SKM-1 (cell line): ENCODE measurements around the gene KCNJ16.

Source experiments
- DNase-seq: peaks from one replicate; lab custom pipeline; 2025; ENCODE audit not compliant: unreplicated experiment; lab: John Stamatoyannopoulos, UW

The KCNJ16 gene

GRCh38 chr17:70124723-70125122, 49.7 kb downstream of the KCNJ16 start:
- no peak for DNase-seq

DNA sequence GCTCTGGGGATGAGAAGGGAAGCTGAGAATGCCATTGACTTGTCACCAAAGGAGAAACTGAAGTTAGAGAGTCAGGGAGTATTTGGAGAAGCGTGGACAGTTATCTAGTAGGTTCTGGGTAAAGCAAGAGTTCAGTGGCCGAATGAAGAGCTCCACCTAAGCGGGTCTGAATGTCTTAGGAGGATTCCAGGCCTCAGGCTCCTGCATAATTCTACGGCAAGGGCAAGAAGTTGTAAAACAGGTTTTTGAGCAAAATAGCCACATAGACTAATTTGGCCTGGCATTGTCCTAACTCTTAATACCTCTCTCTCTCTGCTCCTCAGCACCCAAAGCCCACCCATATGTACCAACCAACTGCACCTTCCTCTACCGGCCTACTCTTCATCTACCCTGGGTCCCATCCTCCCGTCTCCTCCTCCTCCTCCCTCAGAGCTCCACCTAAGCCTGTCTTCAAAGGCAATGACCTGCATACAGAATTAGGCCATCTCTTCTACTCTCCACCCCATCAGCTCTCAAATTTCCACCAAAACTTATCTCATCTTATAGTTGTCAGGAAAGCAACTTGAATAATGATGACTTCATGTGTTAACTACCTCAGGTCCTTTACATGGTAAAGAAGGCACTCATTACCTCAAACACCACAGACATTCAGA, 52.3 kb downstream of the KCNJ16 start:
- DNase-seq = no peak

DNA sequence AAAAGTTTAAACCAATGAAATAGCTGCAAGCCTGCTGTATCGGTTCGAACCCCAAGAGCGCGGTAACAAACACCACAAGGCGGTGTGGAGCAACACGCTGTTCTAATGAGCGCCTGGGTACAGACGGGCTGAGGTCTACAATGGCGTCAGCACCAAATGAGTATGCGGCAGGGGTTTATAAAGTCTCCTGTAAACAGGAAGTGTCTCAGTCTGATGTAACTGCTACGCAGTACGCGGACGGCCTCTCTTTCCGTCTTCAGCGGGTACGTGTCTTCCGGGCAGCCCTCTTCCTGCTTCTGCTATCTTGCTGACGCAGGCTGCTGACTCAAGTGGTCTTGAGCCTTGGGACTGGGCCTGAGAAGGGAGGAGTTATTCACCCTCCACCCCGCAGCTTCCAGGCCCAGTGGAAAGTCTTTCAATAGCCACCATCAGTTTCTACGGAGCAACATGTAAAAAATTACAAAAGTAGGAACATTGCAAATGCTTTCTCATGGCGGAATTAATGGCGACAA, 53.8 kb downstream of the KCNJ16 start:
- no peak for DNase-seq

DNA sequence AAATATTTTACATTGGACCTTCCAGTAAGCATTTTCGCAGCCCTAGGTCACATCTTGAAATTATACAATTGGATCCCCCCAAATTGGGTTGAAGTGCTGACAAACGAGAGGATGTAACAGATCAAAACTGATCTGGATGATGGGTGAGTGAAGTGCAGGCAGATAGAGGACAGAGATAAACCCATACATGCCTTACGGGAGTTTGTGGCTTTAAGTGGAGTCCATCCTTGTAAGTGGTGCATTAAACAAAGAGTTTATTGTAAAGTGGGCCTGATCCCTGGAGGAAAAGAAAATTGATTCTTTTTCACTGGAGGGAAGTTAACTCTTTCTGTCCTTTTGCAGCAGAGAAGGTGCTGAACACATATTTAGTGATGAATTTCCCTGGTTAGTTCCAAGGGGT, 55.3 kb downstream of the KCNJ16 start:
- no peak for DNase-seq

DNA sequence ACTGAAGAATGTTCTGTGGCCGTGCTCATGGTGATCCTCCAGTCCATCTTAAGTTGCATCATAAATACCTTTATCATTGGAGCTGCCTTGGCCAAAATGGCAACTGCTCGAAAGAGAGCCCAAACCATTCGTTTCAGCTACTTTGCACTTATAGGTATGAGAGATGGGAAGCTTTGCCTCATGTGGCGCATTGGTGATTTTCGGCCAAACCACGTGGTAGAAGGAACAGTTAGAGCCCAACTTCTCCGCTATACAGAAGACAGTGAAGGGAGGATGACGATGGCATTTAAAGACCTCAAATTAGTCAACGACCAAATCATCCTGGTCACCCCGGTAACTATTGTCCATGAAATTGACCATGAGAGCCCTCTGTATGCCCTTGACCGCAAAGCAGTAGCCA, 57.5 kb downstream of the KCNJ16 start:
- no peak for DNase-seq

DNA sequence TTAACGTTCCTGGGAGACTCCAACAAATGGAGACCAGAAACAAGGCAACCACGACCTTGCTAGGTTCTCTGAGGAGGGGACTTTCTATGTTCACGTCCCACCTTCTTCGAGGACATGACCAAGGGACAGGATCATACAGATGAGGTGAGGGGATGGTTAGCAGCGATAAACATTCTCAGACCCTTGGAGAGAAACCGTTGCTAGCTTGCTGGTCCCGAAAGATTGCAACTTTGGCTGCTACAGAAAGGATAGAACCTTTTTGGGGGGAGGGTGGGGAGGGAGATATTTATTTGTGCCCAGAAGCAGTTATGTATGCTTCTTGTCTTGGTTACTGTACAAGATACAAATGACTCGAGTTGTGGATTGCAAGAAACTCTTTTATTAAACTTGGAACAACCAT, 59.0 kb downstream of the KCNJ16 start:
- no peak for DNase-seq

DNA sequence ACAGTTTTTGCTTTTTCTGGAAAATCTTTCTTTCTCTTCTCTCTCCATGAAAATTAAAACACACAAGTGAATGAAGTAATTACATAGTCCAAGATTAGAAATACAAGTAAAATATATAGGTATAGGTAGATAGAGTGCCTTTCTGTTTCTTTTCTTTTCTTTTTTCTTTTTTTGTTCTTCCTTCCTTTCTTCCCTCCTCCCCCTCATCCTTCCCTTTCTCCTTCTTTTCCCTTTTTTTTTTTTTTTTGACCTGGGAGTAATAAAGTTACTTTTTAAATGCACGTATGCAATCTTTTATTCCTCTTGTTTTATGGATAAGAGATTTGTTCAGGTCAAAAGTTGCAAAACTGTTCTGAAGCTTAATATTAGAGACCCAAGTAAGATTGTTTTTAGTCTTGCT, 59.8 kb downstream of the KCNJ16 start:
- DNase-seq = no peak

GRCh38 chr17:70136131-70136530, 61.1 kb downstream of the KCNJ16 start:
- no peak for DNase-seq

DNA sequence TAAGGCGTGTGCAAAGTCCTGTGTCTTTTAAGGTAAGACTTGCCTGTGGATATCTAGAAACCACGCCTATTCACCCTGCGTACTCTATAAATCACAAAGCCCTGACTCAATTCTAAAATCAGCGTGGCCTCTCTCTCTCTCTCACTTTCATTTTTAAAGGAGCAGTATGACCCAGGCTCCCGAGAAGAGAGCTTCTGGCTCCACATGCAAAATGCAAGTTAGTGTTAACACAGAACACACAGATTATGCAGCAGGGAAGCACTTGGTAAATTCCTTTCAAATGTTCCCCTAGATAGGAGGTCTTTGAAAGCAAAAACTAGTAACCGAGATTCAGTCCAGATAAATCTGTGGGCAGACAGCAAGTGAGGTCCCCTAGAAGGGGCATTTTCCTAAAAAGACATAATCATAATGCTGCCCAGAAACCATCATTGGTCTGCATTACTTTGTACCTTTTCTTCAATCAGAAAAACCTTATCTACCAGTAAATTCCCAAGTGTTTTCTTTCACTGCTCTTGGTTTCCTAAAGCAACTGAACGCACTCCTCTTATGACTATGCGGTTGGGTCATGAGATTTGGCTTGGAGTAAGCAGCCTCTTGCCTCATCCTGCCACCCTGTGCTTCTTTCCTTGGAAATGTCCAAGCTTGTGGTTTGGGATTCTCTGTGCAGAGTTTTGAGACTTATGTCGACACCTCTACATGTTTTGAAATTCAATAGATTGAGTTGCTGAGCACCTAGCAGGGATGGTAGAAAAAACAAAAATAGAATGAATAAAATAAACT, 62.6 kb downstream of the KCNJ16 start:
- DNase-seq = no peak

GRCh38 chr17:70138291-70138865, 63.4 kb downstream of the KCNJ16 start:
- no peak for DNase-seq

- DNase-seq = no peak
These were observed 64.5 kb downstream of the KCNJ16 start for GRCh38 chr17:70139449-70139993.

GRCh38 chr17:70144260-70144846, 69.3 kb downstream of the KCNJ16 start:
- no peak for DNase-seq

GRCh38 chr17:70153210-70153609, 78.2 kb downstream of the KCNJ16 start:
- no peak for DNase-seq

DNA sequence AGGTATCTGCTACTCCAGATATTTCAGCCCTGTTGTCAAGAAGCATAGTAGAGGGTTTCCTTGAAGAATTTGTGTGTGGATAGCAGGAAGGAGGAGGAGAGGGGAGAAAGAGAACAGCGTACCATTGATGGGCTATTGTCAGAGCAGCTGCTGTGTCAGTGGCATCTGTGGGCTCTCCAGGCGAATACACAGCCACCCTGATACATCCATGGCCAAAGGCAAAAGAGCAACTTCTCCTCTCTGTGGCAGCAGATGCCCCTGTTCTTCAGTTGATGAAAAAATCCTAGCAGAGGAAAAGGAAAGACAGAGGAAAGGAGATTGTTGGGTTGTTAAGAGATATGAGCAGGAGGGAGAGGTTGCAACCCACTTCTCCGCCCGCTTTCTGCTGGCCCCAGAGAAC, 82.1 kb downstream of the KCNJ16 start:
- DNase-seq = no peak

DNA sequence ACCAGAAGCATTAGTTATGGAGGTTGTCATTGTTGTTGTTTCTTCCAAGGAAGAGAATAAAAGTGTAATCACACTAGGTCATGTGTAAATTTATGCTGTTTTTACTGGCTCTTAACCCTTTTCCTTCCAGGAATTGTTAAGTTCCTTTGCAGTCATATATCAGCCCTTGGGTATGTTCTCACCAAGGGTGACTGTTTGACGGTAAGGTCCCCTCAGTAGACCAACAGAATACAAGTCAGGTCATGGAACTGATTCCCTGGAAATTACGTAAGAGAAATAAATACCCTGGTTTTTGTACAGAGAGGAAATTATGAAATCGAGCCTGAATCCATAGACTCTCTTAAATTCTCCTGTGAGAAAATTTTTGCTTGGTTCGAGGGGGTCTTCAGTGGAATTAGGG, 83.2 kb downstream of the KCNJ16 start:
- no peak for DNase-seq

- no peak for DNase-seq
These were observed 83.6 kb downstream of the KCNJ16 start for GRCh38 chr17:70158591-70158990.

GRCh38 chr17:70159980-70160379, 85.0 kb downstream of the KCNJ16 start:
- DNase-seq = no peak

GRCh38 chr17:70161519-70161918, 86.5 kb downstream of the KCNJ16 start:
- no peak for DNase-seq

- DNase-seq = no peak
These were observed 90.4 kb downstream of the KCNJ16 start for GRCh38 chr17:70165383-70165782.

DNA sequence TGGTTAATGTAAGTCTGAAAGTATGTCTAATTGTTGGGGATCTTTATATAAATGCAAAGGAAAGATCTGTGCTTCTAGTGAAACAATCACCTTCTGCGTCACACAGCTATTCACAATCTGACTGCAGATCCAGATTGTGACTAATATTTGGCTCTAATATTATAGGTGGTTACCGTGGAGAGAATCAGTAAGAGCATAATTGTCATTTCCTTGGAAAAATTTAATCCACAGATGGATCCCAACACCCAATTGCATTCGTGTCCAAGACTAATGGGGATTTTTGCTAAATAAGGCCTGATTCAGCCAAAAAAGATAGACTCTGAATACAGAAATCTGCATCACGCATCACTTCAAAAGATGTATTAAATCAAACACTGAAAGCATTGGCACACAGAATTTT, 91.6 kb downstream of the KCNJ16 start:
- DNase-seq = no peak
